Lower leg skin (tissue), 3 donors: ENCODE results near the gene GLI1.

Experiments
- CTCF ChIP-seq, 3 donors: fragments of 450-650 bp; IDR thresholded peaks; one replicate each; pipeline ENCODE4 v1.5.1; 2016; ENCODE audit warnings: antibody characterized with exemption in 3 of 3, mild to moderate bottlenecking in 3 of 3, moderate library complexity in 2 of 3
- POLR2A ChIP-seq, 2 donors: fragments of 450-650 bp; IDR thresholded peaks; one replicate each; pipeline ENCODE4 v1.6.1; 2016 to 2017; ENCODE audit warnings: antibody characterized with exemption in 2 of 2, mild to moderate bottlenecking in 1 of 2, moderate library complexity in 1 of 2

GRCh38 chr12:57498132-57498502, 38.5 kb downstream of the GLI1 start:
- TF ChIP-seq CTCF (IDR thresholded peaks at IDR 0.05): no peak
- no peak for TF ChIP-seq POLR2A (IDR thresholded peaks at IDR 0.05)
